ENCODE measurements around the gene SLITRK1. TPM values are rescaled to one million over a fixed set of nuclear protein-coding genes. Genes with fewer than 3 reads are reported as not detected.

SLITRK1 gene
- total and polyA plus RNA-seq, 2 donors from 2014 or later, result not detected

DNA sequence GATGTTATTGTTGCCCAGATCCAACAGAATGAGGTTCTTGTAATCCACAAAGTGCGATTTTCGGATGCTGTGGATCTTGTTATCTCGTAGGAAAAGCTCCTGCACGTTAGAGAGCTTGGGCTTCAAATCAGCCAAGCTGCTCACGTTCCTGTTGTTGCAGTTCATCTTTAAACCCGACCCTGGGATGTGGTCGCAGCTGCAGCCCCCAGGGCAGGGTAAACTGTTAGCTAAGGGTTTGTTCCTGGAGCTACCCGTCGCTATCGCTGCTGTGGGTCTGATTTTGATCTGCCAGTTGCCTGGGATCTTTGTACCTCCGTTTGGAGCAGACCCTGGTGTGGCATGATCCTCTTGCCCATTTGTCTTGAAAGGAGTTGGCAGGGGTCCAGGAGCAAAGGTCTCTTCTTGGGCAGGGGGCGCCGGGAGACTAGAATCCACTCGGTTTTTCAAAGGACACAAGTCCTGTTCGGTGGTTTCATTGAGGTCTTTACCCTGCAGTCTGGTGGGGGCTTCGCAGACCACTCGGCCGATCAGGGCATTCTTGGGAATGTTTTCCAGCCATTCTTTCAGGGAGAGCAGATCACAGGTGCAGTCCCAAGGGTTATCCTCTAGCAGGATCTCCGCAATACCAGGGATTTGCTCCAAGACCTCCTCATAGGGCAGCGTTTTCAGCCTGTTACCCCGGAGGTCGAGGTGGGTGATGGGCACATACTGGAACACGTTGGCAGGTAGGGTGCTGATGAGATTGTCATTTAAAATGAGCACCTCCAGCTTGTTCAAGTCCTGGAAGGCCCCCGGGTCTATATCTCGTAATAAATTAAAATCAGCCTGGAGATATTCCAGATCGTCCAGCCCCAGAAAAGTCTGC, 1.8 kb downstream of the SLITRK1 start:
- Histone ChIP-seq H3K4me3 (ENCODE audit: low read length in 3 of 3) (no peak overlapping the region), H3K9me3 (ENCODE audit: control insufficient read depth in 2 of 3, insufficient read depth in 1 of 3, low read length in 3 of 3) (no peaks in the 10 kb centered on the region), H3K4me1 (ENCODE audit: control insufficient read depth in 2 of 3, insufficient read depth in 2 of 3, low read depth in 1 of 3, low read length in 3 of 3) (peaks cover 0 to 2% (median 0%) of the 10 kb centered on the region in 3 donors), H3K27ac (ENCODE audit: low read depth in 2 of 2, low read length in 2 of 2) (no peak overlapping the region), H3K36me3 (ENCODE audit: control insufficient read depth in 2 of 3, insufficient read depth in 3 of 3, low read length in 3 of 3) (no peaks in the 10 kb centered on the region), H3K27me3 (ENCODE audit: control insufficient read depth, insufficient read depth, low read length) (peaks cover 24% of the 10 kb centered on the region), H3K9ac (ENCODE audit: low read length in 3 of 3) (no peak overlapping the region)
- FAIRE-seq, result no peak
- DNase-seq, result no peak
- intact Hi-C loops (cut with DNase I), result no loop called here
- TF ChIP-seq, protein P1, sequence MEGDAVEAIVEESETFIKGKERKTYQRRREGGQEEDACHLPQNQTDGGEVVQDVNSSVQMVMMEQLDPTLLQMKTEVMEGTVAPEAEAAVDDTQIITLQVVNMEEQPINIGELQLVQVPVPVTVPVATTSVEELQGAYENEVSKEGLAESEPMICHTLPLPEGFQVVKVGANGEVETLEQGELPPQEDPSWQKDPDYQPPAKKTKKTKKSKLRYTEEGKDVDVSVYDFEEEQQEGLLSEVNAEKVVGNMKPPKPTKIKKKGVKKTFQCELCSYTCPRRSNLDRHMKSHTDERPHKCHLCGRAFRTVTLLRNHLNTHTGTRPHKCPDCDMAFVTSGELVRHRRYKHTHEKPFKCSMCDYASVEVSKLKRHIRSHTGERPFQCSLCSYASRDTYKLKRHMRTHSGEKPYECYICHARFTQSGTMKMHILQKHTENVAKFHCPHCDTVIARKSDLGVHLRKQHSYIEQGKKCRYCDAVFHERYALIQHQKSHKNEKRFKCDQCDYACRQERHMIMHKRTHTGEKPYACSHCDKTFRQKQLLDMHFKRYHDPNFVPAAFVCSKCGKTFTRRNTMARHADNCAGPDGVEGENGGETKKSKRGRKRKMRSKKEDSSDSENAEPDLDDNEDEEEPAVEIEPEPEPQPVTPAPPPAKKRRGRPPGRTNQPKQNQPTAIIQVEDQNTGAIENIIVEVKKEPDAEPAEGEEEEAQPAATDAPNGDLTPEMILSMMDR (IDR thresholded peaks at IDR 0.05; ENCODE audit: borderline replicate concordance, extremely low read depth, insufficient read depth), result no peak

DNA sequence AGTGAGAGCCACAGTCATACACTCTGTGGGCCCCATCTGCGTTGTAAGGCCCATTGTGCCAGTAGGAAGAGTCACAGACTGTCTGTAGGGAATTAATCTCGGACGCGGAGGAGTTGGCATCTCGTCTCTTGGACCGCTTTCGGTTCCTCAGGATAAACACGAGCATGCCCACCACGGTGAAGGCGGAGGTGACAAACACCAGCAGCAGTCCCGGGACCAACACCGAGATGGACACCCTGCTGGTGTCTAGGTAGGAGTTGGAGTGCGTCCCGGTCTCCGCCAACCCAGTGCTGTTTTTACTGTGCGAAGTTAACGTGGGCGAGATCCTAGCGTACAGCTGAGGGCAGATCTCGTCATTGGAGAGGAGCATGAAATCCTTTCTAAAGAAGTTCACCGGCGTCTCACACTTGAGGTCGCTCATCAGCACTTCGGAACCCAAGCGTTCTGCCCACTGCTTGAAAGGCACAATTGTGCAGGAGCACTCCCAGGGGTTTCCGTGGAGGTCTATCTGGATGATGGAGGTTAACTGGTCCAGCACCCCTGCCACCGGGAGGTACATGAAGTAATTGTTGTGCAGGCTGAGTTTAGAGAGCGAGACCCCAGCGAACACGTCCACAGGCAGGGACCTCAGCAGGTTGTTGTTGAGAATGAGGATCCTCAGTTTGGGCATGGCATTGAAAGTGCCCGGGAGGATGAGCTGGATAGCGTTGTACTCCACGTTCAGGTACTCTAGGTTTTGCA, 2.7 kb downstream of the SLITRK1 start:
- DNase-seq, result no peak

DNA sequence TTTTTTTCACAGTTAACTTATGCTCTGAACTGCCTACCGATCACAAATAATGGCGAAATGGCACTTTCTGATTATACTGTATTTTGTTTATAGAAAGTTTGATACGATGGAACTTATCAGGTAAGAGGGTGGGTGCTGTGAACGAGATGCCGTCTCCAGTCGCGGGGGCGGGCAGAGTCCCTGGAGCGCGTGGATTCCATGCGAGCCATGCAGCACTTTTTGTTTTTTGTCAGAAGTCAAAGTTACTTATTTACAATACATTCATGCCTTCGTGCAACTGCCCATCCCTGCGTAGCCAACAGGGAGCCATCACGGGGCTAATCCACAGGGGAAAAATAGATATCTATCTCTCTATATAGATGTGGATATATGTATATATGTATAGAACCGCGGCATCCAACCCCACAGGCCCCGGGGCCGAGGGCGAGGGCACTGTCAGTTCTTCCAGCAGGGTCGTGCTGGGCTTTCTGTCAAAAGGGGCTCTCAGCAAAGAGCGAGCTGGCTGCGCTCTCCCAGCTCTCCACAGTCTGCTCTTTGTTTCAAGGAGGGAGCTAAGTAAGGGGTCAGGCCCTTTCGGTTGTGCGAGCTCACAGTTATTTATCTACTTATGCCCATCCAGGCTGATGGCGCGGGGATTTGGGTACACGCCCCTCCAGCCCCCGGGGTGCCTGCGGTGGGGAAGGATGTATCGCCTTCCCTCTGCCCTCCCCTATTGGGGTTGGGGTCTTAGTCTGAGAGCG, 3.4 kb downstream of the SLITRK1 start:
- H3K27ac ChIP-seq (ENCODE audit: low read depth in 2 of 2, low read length in 2 of 2), result no peak overlapping the region
- FAIRE-seq (no peak), DNase-seq (peak in 1 of 5 donors; percentile 34)
- H3K36me3 ChIP-seq (ENCODE audit: control insufficient read depth in 2 of 3, insufficient read depth in 3 of 3, low read length in 3 of 3), result no peaks in the 10 kb centered on the region
- no peak overlapping the region for H3K4me3 ChIP-seq (ENCODE audit: low read length in 3 of 3)
- TF ChIP-seq, protein P1 (IDR thresholded peaks at IDR 0.05; ENCODE audit: borderline replicate concordance, extremely low read depth, insufficient read depth), result no peak
- H3K27me3 ChIP-seq (ENCODE audit: control insufficient read depth, insufficient read depth, low read length), result peaks cover 24% of the 10 kb centered on the region
- intact Hi-C loops (cut with DNase I), result no loop called here
- H3K4me1 ChIP-seq (ENCODE audit: control insufficient read depth in 2 of 3, insufficient read depth in 2 of 3, low read depth in 1 of 3, low read length in 3 of 3), result peaks cover 0 to 2% (median 0%) of the 10 kb centered on the region in 3 donors
- no peak overlapping the region for H3K9ac ChIP-seq (ENCODE audit: low read length in 3 of 3)
- H3K9me3 ChIP-seq (ENCODE audit: control insufficient read depth in 2 of 3, insufficient read depth in 1 of 3, low read length in 3 of 3), result no peaks in the 10 kb centered on the region

More for the DNA sequence above, 2.7 kb downstream of the SLITRK1 start:
- Histone ChIP-seq H3K9ac (ENCODE audit: low read length in 3 of 3) (no peak overlapping the region), H3K4me3 (ENCODE audit: low read length in 3 of 3) (peak overlapping the region in 1 of 3 donors; percentile 39), H3K27me3 (ENCODE audit: control insufficient read depth, insufficient read depth, low read length) (peaks cover 24% of the 10 kb centered on the region), H3K27ac (ENCODE audit: low read depth in 2 of 2, low read length in 2 of 2) (no peak overlapping the region), H3K9me3 (ENCODE audit: control insufficient read depth in 2 of 3, insufficient read depth in 1 of 3, low read length in 3 of 3) (no peaks in the 10 kb centered on the region), H3K4me1 (ENCODE audit: control insufficient read depth in 2 of 3, insufficient read depth in 2 of 3, low read depth in 1 of 3, low read length in 3 of 3) (peaks cover 0 to 2% (median 0%) of the 10 kb centered on the region in 3 donors), H3K36me3 (ENCODE audit: control insufficient read depth in 2 of 3, insufficient read depth in 3 of 3, low read length in 3 of 3) (no peaks in the 10 kb centered on the region)
- intact Hi-C loops (cut with DNase I), result no loop called here
- no peak for FAIRE-seq
- TF ChIP-seq, protein P1 (IDR thresholded peaks at IDR 0.05; ENCODE audit: borderline replicate concordance, extremely low read depth, insufficient read depth), result no peak
